Stromal cell of bone marrow (primary cell): Measurements from ENCODE around the gene KCNC4.

Source experiments
- DNase-seq: peaks from one replicate; pipeline ENCODE4 v3.0.0-alpha.2; 2012; ENCODE audit warnings: low read depth

KCNC4 gene

DNA sequence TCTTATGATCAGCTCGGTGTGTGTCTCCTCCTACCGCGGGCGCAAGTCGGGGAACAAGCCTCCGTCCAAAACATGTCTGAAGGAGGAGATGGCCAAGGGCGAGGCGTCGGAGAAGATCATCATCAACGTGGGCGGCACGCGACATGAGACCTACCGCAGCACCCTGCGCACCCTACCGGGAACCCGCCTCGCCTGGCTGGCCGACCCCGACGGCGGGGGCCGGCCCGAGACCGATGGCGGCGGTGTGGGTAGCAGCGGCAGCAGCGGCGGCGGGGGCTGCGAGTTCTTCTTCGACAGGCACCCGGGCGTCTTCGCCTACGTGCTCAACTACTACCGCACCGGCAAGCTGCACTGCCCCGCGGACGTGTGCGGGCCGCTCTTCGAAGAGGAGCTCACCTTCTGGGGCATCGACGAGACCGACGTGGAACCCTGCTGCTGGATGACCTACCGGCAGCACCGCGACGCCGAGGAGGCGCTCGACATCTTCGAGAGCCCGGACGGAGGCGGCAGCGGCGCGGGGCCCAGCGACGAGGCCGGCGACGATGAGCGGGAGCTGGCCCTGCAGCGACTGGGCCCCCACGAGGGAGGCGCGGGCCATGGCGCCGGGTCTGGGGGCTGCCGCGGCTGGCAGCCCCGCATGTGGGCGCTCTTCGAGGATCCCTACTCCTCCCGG, 1.5 kb downstream of the KCNC4 start:
- no peak for DNase-seq

DNA sequence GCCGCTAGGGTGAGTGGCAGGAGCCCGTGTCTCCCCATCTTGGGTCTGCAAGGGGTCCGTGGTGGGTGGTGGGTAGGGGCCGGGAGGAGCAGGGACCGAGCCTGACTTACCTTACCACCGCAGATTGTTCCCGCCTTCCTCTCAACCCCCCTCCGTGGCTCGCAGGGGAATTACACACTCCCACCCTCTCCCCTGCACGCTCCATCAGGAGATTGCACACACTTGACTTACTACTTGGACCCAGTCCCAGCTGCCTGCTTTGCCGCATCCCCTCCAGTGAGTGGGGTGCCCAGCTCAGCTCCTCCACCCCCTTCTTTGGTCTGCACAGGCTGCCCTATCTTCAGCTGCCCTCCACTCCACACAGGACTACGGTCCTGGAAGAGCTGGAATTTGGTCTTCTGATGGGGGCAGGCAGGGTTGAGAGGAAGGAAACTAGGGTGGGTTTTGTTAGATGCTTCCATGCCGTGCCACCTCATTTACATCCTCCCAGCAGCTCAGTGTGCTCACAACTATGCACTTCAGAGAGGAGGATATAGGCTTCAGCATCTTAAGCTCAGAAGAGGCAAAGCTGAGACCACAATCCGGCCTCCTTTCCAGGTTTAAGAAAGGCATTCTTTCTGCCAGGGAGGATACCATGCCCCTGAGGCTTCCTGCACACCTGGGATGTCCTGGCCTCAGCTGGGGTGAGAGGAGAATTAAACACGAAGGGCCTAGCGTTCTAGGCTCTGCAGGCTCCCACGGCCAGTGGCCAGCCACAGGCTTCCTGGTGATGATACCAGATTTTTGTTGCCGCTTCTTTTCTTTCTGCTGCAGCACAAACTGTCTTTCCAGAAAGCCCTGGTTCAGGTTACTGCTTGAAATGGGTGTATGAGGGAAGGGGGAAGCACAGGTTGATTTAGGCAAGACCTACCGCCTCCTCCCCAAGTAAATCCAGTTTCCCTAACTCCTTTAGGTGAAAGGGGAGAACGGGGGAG, 2.3 kb downstream of the KCNC4 start:
- no peak for DNase-seq

DNA sequence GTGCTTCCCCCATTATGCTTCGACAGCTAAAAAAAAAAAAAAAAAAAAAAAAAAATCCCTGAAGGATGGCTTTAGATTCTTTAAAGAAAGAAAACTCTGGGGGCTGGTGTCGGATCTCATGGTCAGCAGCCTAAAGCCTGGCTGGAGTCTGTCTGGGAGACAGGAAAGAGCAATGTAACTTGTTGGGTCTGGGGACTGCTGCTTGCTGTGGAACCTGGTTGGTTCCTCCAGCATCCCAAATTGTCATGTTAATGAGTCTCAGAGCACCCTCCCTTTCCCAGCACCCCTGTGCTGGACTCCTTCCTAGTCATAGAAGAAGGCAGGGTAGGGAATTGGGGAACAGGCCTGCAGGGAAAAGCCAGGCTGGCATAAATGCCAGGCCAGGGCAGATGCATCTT, 3.0 kb downstream of the KCNC4 start:
- DNase-seq = no peak

DNA sequence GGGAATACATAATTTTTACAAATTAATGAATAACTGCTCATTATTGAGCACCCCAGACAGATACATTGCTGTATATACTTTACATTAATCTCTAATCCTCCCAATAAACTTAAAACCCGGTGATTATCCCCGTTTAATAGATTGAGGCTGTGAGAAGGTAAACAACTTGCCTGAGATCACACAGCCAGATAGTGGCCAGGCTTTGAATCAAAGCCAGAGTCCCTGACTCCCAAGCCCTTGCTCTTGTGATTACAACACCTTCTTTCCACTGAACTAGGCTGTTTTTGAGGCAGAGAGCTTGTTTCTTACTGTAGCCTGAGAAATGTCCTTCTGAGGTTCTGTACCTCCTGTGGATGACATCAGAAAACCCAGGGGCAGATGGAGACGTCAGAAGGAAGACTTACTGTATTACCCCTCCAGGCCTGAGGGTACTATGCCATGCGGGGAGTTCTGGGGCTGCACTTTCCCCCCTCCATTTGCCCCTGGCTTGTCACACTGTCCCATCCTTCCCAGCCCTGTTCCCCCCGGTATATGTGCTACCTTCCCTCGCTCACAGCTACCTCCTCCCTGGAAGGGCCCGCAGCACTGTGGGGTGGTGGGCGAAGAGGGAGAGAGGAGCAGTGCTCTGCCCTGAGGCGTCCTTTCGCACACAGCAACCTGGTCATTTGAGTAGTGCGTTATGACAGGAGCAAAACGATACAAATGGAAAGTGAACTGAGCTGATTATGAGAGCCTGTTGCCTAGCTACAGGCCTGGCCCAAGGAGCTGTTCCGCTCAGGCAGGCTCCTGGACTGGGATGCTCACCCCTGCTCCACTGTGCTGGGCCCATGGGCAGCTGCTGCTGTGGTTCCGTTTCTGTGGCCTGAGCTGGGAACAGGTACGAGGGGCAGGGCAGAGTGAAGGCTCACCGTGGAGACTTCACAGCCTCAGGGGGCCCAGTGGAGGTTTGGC, 4.6 kb downstream of the KCNC4 start:
- DNase-seq = no peak

DNA sequence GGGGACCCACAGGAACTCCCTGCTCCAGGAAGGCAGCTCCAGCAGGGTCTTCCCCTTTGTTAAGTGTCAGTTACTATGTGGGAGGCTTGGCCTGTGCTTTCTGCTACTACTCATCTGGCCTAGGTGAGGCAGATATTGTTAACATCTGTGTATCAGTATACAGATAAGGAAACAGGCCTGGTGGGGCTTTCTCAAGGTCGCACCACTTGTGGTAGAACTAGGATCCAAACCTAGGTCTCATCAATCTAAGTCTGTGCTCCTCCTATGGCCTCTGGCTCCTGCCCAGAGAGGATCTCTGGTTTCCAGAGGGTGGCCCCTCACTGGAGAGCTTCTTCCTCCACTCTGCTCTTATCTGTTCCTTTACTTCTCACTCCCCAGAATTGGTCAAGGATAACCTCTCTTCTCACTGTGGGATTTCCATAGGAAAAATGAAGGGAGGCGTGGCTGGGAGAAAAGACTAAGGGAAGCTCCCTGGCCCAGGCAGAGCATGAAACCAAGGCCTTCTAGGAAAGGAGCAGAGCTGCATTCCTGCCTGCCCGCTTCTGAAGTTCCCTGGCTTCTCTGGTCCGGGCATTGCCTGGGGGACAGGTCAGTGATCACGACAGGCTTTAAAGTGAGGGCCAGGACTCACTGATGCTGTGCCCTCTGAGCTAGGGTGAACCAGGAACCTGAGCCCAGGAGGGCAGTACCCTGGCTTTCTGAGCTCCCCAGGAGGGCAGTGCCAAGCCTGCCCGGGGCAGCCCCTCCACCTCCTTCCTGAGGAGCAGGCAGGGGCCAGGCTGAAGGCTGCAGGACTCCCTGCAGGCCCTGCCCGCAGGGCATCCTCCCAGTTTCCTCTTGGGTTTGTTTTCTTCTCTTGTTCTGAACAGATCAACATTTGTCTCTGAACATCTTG, 5.8 kb downstream of the KCNC4 start:
- DNase-seq = no peak

DNA sequence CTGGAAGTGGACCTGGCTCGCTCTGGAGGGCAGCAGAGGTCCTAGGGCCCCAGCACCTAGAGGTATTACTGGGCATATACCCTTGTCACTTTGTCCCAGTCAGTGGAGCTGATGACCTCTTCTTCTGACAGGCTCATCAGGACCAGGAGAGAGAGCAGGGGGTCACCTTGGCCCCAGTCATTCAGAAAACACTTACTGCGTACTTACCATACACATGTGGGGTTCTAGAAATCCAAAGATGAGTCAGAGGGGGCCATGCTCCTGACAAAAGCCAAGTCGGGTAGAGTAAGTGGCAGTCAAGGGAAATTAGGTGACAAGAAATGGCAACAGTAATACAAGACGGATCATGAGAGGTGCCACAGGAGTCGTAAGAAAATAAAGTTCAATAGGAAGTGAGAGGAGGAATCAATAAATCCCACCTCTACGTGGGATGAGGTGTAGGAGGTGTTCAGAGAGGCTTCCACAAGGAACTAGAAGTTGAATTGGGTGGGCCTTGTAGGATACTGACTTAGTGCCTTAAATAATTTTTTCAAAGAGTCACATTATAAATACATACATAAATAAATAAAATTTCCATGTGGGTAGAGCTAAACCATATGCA, 6.8 kb downstream of the KCNC4 start:
- no peak for DNase-seq

DNA sequence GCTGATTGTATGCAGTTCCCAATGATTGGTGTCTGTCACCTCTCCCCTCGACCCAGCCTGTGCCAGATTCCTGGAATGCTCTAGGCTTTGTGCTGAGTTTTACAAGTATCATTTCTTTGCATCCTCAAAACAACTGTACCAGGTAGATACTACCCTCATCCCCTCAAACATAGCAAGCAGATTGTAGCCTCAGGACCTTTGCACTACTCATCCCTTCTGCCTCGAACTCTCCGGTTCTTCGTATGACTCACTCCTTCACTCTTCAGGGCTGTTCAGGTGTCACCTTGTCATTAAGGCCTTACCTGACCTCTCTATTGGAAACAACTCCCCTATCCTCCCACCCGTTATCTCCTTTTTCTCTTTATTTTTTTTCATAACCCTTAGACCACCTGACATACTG, 8.0 kb downstream of the KCNC4 start:
- DNase-seq = no peak

DNA sequence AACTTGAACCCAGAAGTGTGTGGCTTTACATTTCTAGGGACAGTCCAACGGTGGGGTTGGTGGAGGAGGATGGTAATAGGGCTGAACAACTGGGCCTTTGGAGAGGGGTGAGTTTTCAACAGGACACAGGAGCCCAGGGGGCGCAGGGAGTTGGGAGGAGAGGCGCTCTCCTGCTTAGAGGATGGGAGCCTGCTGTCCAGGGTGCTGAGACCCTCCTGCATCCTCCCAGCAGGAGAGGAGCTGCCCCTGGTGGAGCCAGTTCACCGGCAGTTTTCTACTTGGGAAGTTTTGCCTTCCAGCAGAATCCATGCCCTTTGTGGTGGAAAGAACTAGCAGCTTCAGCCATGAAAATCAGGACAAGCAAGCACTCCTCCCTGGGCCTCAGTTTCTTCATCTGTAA, 8.6 kb downstream of the KCNC4 start:
- no peak for DNase-seq

DNA sequence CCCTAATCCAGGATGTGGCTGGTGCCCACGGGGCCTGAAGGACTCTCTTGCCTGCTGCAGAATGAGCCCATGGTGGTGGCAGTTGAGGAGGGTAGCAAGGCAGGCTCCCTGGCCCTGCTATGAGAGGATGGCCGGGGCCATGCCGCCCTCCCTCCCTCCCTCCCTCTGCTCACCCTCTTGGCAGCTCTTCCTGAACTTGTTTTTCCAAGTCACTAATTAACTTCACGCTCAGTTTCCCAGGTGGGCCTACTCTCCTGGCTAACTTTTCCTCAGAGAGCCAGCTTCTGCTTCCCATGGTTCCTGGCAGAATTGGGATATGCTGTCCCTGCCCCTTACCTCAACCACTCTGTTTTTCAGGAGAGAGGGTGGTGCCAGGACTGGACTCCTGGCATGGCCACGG, 10.2 kb downstream of the KCNC4 start:
- DNase-seq = no peak

DNA sequence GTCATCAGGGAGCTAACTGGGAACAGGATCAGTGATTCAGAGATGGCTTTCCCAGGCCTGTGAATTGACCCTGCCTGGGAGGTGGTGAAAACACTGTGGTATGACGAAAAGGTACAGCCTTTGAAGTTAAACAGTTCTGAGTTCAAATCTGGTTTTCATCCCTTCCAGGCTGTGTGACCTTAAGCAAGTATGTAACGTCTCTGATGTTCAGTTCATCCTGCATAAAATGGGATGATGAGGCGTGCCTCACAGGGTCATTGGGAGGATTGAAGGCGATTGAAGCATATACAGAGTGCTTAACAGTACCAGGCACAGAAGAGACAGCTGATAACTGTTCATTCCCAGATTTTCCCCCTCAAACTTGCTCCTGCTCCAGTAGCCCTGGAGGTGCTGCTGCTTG, 11.0 kb downstream of the KCNC4 start:
- no peak for DNase-seq

DNA sequence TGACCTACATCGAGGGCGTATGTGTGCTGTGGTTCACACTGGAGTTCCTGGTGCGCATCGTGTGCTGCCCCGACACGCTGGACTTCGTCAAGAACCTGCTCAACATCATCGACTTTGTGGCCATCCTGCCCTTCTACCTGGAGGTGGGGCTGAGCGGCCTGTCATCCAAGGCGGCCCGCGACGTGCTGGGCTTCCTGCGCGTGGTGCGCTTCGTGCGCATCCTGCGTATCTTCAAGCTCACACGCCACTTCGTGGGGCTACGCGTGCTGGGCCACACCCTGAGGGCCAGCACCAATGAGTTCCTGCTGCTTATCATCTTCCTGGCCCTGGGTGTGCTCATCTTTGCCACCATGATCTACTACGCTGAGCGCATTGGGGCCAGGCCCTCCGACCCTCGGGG, 13.0 kb downstream of the KCNC4 start:
- no peak for DNase-seq

DNA sequence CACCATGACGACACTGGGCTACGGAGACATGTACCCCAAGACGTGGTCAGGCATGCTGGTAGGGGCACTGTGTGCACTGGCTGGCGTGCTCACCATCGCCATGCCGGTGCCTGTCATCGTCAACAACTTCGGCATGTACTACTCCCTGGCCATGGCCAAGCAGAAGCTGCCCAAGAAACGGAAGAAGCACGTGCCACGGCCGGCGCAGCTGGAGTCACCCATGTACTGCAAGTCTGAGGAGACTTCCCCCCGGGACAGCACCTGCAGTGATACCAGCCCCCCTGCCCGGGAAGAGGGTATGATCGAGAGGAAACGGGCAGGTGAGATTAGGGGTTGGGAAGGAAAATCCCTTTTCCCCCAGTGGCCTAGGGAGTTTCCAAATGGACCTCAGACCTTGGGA, 13.5 kb downstream of the KCNC4 start:
- DNase-seq = no peak

DNA sequence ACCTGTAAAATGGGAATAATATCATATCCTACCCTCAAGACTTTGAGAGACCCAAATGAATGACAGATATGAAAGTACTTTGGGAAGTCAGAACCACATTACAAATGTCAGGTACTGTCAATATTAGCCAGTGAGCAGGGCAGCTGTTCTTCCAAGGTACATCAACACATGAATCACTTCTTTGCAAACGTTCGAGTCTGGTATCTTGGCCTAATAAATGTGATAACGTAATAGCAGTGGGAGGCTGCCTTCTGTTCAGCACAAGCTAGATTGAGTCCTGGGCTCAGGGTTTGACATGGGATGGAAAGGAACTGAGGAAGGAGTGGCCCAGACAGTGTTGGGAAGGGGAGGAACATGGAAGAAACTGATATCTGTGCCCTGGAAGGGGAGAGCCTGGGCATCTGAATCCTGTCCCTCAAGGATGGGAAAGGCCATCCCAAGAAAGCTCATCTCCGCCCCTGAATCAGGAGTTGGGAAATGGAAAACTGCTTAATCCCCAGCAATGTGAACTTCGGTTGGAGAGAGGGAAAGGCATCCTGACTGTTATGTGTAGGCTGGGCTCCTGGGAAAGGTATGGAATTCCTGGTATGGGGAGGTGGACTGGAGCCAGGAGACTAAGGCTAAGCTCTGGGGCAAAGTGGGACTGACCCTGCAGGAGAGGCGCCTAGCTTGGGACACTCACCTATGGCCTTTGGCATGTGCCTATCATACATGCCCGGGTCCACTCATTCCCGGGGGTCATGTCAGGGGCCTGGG, 14.3 kb downstream of the KCNC4 start:
- no peak for DNase-seq

DNA sequence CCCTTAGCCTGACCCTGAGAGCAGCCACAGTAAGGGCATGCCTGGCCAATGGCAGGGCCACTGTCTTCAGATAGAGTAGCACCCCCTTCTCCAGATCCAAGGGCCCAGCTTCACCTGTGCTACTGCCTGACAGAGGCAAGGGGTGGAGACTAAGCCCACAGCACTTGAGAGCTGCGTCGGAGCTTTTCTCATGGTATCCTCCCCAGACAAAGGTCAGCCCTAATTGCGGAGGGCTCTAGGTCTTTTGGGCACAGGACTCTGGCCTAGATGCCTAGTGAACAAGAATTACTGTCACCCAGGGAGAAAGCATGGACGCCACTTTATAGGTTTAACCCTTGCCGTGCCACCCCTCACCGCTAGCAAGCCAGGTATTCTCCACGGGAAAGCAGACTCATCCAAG, 15.1 kb downstream of the KCNC4 start:
- DNase-seq = no peak

DNA sequence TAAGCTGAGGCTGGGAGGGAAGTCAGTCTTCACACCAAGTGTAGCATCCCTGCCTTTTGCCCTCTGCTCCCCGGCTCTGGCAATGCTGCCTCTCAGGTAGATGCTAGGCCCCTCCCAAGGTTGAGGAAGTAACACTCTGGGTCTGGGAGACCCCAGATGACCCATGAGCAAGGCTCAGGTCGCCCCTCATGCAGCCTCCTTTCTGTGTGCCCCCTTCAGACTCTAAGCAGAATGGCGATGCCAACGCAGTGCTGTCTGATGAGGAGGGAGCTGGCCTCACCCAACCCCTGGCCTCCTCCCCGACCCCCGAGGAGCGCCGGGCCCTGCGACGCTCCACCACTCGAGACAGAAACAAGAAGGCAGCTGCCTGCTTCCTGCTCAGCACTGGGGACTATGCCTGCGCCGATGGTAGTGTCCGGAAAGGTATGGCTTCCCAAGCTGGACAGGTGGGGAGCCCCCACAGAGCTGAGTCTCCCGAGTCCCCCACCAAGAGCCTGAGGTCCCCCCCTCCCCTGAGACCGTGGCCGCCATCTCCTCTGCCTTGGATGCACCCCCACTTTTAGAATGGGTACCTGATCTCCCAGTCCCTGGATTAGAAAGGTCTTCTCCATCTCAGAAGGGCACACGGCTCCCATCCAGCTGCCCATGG, 15.8 kb downstream of the KCNC4 start:
- no peak for DNase-seq

DNA sequence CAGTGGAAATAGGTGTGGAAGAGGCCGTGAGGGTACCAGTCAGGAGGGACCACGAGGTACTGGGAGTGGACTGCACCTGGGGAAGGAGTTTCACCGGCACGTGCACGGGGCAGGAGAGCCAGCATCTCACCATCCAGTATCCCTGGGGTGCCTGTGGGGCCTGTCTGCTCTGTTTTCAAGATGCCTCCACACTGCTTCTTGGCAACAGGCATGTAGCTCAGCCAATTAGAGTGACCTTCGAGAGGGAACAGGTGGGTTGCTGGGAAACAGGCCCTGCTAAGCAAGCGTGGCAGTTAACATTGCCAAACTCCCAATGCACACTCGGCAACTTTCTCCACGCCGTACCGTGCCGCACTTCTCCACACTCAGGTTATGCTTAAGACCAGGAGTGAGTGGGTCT, 17.7 kb downstream of the KCNC4 start:
- no peak for DNase-seq

DNA sequence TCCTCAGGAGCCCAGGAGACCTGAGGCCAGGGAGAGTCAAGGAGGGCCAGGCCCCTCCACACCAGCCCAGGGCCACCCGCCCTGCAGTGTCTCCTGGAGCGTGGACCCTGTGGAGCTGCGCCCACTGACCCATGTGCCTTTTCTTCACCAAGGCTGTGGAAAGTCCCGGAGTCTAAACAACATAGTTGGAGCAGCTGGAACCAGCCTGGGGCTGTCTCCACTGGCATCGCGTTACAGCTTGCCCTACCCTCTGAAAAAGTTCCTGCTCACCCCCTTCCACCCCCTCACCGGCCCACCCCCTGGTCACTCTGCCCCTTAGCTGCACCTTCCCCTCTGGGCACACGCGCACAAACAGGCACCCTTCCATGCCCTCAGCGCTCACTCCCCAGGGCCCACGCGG, 18.3 kb downstream of the KCNC4 start:
- DNase-seq = no peak

DNA sequence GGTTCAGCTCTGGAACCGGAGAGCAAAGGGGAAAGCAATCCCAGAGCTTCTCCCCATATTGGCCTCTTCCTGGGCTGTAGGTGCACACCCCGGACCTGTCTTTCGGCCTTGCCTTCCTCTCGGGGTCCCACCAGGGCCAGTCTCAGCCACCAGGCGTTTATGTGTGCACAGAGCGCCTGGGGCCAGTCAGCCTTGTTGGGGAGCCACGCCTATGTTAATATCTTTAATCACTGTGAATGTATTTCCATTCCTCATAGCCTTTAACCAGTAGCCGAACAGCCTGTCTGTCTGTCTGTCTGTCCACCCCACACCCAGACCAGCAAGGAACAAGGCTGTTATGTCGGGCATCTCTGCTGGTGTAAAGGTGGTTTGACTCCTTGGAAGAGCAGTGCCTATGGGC, 18.8 kb downstream of the KCNC4 start:
- no peak for DNase-seq

DNA sequence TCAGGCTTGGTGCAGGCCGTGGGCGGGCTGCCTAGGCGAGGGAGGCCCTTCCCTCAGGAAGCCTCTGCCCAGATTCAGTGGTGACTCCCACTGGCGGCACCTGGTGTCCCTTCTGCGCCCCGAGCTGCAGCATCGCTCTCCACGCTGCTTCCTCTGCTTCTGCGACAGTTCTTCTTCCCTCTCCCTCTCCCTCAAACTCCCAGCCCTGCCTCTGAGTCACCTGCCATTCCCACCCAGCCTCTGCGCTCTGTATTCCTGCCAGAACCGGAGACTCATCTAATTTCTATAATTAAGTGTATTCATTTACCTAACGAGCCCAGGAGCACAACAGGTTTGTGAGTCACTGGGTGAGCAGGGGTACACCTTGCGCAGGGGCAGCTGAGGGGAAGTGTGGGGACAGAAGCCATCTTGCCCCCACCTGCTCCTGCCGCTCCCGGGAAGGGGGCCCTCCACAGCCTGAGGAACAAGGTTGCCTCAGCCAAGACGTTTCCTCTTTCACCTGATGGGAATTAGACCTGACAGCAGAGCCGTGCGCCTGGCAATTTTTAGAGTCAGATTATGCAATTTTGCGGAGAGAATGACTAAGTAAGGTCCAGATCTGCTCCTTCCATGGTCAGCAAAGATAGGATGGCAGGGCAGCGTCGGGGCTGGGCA, 19.4 kb downstream of the KCNC4 start:
- no peak for DNase-seq
